ENCODE results near the gene SLC7A14.

- TF ChIP-seq, protein P1, sequence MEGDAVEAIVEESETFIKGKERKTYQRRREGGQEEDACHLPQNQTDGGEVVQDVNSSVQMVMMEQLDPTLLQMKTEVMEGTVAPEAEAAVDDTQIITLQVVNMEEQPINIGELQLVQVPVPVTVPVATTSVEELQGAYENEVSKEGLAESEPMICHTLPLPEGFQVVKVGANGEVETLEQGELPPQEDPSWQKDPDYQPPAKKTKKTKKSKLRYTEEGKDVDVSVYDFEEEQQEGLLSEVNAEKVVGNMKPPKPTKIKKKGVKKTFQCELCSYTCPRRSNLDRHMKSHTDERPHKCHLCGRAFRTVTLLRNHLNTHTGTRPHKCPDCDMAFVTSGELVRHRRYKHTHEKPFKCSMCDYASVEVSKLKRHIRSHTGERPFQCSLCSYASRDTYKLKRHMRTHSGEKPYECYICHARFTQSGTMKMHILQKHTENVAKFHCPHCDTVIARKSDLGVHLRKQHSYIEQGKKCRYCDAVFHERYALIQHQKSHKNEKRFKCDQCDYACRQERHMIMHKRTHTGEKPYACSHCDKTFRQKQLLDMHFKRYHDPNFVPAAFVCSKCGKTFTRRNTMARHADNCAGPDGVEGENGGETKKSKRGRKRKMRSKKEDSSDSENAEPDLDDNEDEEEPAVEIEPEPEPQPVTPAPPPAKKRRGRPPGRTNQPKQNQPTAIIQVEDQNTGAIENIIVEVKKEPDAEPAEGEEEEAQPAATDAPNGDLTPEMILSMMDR (IDR thresholded peaks at IDR 0.05): no peak
- TF ChIP-seq MYC (IDR thresholded peaks at IDR 0.05; ENCODE audit: borderline replicate concordance, low read length) (no peak), POLR2A (IDR thresholded peaks at IDR 0.05; ENCODE audit: low read length) (no peak), JUN (IDR thresholded peaks at IDR 0.05) (no peak)
- TF ChIP-seq, protein P2, sequence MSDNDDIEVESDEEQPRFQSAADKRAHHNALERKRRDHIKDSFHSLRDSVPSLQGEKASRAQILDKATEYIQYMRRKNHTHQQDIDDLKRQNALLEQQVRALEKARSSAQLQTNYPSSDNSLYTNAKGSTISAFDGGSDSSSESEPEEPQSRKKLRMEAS (IDR thresholded peaks at IDR 0.05): no peak
Observed at GRCh38 chr3:170522201-170522600, 63.7 kb downstream of the SLC7A14 start.
